Measurements from ENCODE around the gene CEP85.

GRCh38 chr1:26221094-26221493 is 12.9 kb upstream of the CEP85 start:
- TF ChIP-seq, protein P1, sequence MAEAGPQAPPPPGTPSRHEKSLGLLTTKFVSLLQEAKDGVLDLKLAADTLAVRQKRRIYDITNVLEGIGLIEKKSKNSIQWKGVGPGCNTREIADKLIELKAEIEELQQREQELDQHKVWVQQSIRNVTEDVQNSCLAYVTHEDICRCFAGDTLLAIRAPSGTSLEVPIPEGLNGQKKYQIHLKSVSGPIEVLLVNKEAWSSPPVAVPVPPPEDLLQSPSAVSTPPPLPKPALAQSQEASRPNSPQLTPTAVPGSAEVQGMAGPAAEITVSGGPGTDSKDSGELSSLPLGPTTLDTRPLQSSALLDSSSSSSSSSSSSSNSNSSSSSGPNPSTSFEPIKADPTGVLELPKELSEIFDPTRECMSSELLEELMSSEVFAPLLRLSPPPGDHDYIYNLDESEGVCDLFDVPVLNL (CRISPR knock-in tag; IDR thresholded peaks at IDR 0.05; ENCODE audit: low read depth), result no peak
- TF ChIP-seq CEBPG (CRISPR knock-in tag; IDR thresholded peaks at IDR 0.05) (no peak), CEBPG (tag; conservative IDR thresholded peaks at IDR 0.05 in 1 of 2, IDR thresholded peaks at IDR 0.05 in 1 of 2) (no peak), SMARCC2 (IDR thresholded peaks at IDR 0.05; ENCODE audit: low read depth) (no peak), POLR2A (conservative IDR thresholded peaks at IDR 0.05) (no peak)
- TF ChIP-seq, protein P2, sequence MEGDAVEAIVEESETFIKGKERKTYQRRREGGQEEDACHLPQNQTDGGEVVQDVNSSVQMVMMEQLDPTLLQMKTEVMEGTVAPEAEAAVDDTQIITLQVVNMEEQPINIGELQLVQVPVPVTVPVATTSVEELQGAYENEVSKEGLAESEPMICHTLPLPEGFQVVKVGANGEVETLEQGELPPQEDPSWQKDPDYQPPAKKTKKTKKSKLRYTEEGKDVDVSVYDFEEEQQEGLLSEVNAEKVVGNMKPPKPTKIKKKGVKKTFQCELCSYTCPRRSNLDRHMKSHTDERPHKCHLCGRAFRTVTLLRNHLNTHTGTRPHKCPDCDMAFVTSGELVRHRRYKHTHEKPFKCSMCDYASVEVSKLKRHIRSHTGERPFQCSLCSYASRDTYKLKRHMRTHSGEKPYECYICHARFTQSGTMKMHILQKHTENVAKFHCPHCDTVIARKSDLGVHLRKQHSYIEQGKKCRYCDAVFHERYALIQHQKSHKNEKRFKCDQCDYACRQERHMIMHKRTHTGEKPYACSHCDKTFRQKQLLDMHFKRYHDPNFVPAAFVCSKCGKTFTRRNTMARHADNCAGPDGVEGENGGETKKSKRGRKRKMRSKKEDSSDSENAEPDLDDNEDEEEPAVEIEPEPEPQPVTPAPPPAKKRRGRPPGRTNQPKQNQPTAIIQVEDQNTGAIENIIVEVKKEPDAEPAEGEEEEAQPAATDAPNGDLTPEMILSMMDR (IDR thresholded peaks at IDR 0.05 in 2 of 3, conservative IDR thresholded peaks at IDR 0.05 in 1 of 3; ENCODE audit: insufficient read depth in 2 of 3, low read depth in 1 of 3, low read length in 3 of 3), result no peak

All from K562 (cell line).